Measurements from ENCODE around the gene CEP131.

Gene CEP131

DNA sequence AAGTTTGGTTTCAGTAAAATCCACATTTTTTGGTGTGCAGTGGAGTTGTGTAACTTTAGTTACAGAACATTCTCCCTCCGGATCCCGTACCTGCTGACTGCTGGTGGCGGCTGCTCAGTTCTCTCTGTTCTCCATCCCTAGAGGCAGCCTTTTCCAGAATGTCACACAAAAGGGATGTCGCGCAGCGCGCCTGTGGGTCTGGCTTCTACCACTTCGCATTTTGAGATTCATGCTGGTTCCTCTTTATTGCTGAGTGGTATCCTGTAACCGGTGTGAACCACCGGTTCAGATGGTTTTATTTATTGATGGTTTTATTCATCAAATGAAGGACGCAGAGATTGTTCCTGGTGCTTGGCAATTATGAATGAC, 981 bp upstream of the CEP131 start:
- H3K27me3 Mint-ChIP-seq, result no peaks in the 10 kb centered on the region
- H3K27ac Mint-ChIP-seq, result peak overlapping the region; percentile 91
- H3K4me3 Mint-ChIP-seq, result peak overlapping the region; percentile 87
- H3K4me1 Mint-ChIP-seq, result peaks cover 19% of the 10 kb centered on the region
- H3K9me3 Mint-ChIP-seq, result no peaks in the 10 kb centered on the region
- H3K36me3 Mint-ChIP-seq, result no peaks in the 10 kb centered on the region

DNA sequence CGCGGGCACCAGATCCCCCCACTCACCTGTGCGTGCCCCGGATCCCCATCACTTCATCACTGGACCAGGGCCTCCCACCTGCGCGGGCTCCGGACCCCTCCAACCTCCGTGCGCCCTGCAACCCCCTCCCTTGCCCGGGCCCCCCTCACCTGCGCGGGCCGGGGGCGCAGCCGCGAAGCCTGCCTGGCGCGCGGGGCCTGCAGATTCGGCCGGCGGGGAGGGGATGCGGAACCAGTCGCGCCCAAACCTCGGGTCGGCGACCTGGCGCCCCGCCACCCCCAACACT, 202 bp downstream of the CEP131 start:
- Mint-ChIP-seq H3K36me3 (no peaks in the 10 kb centered on the region), H3K27ac (no peak overlapping the region), H3K4me3 (peak overlapping the region; percentile 67), H3K9me3 (no peaks in the 10 kb centered on the region), H3K4me1 (peaks cover 14% of the 10 kb centered on the region), H3K27me3 (no peaks in the 10 kb centered on the region)

- Mint-ChIP-seq H3K4me3 (peak overlapping the region; percentile 44), H3K9me3 (no peaks in the 10 kb centered on the region), H3K27me3 (no peaks in the 10 kb centered on the region), H3K27ac (no peak overlapping the region), H3K4me1 (peaks cover 11% of the 10 kb centered on the region), H3K36me3 (no peaks in the 10 kb centered on the region)
These were observed 734 bp downstream of the CEP131 start for GRCh38 chr17:81221842-81222619.

DNA sequence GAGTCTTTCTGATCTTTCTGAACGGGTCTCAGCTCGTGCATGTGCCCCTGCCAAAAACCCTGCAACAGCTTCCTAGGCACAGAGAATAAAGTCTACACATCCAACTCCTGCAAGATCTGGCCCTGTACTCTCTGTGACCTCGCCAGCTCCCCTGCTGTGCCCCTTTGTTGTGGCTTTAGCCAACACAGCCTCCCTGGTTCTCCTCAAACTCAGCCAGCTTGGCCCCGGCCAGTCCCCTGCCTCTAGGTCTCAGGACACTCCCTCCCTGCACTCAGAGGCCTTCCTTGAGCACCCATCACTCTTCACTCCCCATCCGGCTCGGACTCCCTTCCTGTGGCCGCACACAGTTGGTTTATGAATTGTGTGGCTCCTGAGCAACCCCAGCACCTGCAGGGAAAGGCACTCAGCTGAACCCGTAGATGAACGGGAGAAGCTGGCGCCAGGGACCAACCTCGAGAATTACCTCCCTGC, 1.4 kb downstream of the CEP131 start:
- Mint-ChIP-seq H3K4me1 (peaks cover 11% of the 10 kb centered on the region), H3K27me3 (no peaks in the 10 kb centered on the region), H3K36me3 (no peaks in the 10 kb centered on the region), H3K4me3 (peak overlapping the region; percentile 44), H3K9me3 (no peaks in the 10 kb centered on the region), H3K27ac (no peak overlapping the region)

GRCh38 chr17:81219476-81220180, 3.1 kb downstream of the CEP131 start:
- no peaks in the 10 kb centered on the region for H3K9me3 Mint-ChIP-seq
- H3K4me3 Mint-ChIP-seq, result no peak overlapping the region
- H3K27ac Mint-ChIP-seq, result no peak overlapping the region
- H3K27me3 Mint-ChIP-seq, result no peaks in the 10 kb centered on the region
- H3K36me3 Mint-ChIP-seq, result no peaks in the 10 kb centered on the region
- peaks cover 11% of the 10 kb centered on the region for H3K4me1 Mint-ChIP-seq

DNA sequence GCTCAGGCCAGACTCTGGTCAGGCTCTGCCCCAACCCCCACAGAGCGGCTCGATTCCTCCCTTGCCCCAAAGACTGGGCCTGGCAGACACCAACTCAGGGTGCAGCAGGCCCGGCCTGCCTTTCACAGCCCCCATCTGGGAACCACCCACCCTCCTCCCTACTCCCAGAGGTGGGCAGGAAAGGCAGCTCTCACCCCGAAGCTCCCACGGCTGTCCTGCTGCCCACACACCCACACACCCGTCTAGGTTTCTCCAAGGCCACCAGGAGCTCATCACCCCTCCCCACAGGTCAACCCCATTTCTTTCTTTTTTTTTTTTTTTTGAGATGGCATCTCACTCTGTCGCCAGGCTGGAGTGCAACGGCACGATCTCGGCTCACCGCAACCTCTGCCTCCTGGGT, 3.8 kb downstream of the CEP131 start:
- Mint-ChIP-seq H3K4me1 (peaks cover 11% of the 10 kb centered on the region), H3K27ac (no peak overlapping the region), H3K9me3 (no peaks in the 10 kb centered on the region), H3K27me3 (no peaks in the 10 kb centered on the region), H3K4me3 (no peak overlapping the region), H3K36me3 (no peaks in the 10 kb centered on the region)

GRCh38 chr17:81218459-81218858, 4.3 kb downstream of the CEP131 start:
- no peaks in the 10 kb centered on the region for H3K27me3 Mint-ChIP-seq
- H3K27ac Mint-ChIP-seq, result no peak overlapping the region
- H3K36me3 Mint-ChIP-seq, result no peaks in the 10 kb centered on the region
- H3K4me1 Mint-ChIP-seq, result peaks cover 6% of the 10 kb centered on the region
- no peaks in the 10 kb centered on the region for H3K9me3 Mint-ChIP-seq
- H3K4me3 Mint-ChIP-seq, result no peak overlapping the region

GRCh38 chr17:81217491-81217890, 5.3 kb downstream of the CEP131 start:
- peaks cover 5% of the 10 kb centered on the region for H3K4me1 Mint-ChIP-seq

DNA sequence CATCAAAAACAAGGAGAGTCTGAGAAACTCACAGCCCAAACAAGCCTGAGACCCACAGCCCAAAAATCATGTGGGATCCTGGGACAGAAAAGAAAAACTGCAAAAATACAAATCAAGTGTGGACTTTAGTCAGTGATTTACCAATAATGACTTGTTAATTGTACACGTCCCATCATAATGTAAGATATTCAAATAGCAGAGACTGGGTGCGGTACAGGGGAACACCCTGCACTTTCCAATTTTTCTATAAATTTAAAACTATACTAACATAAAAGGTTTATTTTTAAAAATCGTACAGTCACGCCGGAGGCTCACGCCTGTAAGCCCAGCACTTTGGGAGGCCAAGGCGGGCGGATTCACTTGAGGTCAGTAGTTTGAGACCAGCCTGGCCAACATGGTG, 8.8 kb downstream of the CEP131 start:
- Mint-ChIP-seq H3K4me3 (no peak overlapping the region), H3K36me3 (no peaks in the 10 kb centered on the region), H3K4me1 (no peaks in the 10 kb centered on the region), H3K27ac (no peak overlapping the region), H3K27me3 (no peaks in the 10 kb centered on the region), H3K9me3 (no peaks in the 10 kb centered on the region)

More at GRCh38 chr17:81217491-81217890, 5.3 kb downstream of the CEP131 start:
- H3K36me3 Mint-ChIP-seq, result no peaks in the 10 kb centered on the region
- no peaks in the 10 kb centered on the region for H3K9me3 Mint-ChIP-seq
- no peak overlapping the region for H3K27ac Mint-ChIP-seq
- H3K27me3 Mint-ChIP-seq, result no peaks in the 10 kb centered on the region
- no peak overlapping the region for H3K4me3 Mint-ChIP-seq

GRCh38 chr17:81212365-81212764, 10.4 kb downstream of the CEP131 start:
- Mint-ChIP-seq H3K4me1 (no peaks in the 10 kb centered on the region), H3K4me3 (no peak overlapping the region), H3K9me3 (no peaks in the 10 kb centered on the region), H3K27me3 (no peaks in the 10 kb centered on the region), H3K36me3 (no peaks in the 10 kb centered on the region), H3K27ac (no peak overlapping the region)

DNA sequence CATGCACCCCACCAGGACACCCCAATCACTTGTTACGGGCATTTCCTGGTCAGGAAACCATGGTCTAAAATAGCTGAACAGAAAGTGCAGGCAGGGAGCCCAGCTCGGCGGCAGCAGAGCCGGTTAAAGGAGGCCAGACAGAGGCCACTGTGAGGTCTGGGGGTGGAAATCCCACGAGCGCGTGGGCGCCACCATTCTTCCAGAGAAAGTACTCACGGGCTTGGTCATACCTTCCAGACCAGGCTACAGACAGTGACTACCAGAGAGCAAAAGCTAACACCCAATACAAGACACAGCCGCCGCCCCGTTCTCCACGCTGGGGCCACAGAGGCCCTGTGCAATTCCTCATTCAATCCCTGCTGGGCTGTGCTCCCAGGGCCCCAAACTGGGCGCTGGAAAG, 11.9 kb downstream of the CEP131 start:
- Mint-ChIP-seq H3K27ac (no peak overlapping the region), H3K4me1 (no peaks in the 10 kb centered on the region), H3K36me3 (no peaks in the 10 kb centered on the region), H3K9me3 (no peaks in the 10 kb centered on the region), H3K27me3 (no peaks in the 10 kb centered on the region), H3K4me3 (no peak overlapping the region)

GRCh38 chr17:81210466-81210865, 12.3 kb downstream of the CEP131 start:
- H3K36me3 Mint-ChIP-seq, result no peaks in the 10 kb centered on the region
- no peak overlapping the region for H3K4me3 Mint-ChIP-seq
- no peak overlapping the region for H3K27ac Mint-ChIP-seq
- H3K4me1 Mint-ChIP-seq, result no peaks in the 10 kb centered on the region
- H3K27me3 Mint-ChIP-seq, result no peaks in the 10 kb centered on the region
- no peaks in the 10 kb centered on the region for H3K9me3 Mint-ChIP-seq

- Mint-ChIP-seq H3K9me3 (no peaks in the 10 kb centered on the region), H3K27me3 (no peaks in the 10 kb centered on the region), H3K4me1 (no peaks in the 10 kb centered on the region), H3K27ac (no peak overlapping the region), H3K36me3 (no peaks in the 10 kb centered on the region), H3K4me3 (no peak overlapping the region)
These were observed 13.6 kb downstream of the CEP131 start for GRCh38 chr17:81209141-81209540.

DNA sequence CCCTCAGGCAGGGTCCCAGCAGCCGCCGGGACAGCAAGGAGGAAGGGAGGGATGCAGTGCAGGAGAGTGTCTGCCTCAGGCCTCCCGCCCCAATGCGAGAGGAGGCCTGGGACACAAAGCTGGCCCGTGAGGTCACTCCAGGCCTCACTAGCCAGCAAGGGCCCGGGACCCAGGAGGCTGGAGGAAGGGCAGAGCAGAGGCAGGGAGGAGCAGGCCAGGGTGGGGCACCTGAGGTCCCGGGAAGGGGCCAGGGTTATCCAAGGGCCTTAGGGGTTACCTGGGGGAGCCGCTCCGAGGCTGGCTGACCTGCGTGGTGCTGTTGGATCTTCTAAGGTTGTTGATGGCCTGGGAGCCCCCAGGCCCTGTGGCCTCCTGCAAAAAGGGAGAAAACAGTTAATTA, 14.1 kb downstream of the CEP131 start:
- no peaks in the 10 kb centered on the region for H3K9me3 Mint-ChIP-seq
- H3K36me3 Mint-ChIP-seq, result no peaks in the 10 kb centered on the region
- H3K27me3 Mint-ChIP-seq, result no peaks in the 10 kb centered on the region
- H3K4me3 Mint-ChIP-seq, result no peak overlapping the region
- H3K27ac Mint-ChIP-seq, result no peak overlapping the region
- H3K4me1 Mint-ChIP-seq, result no peaks in the 10 kb centered on the region

- no peaks in the 10 kb centered on the region for H3K36me3 Mint-ChIP-seq
- no peaks in the 10 kb centered on the region for H3K27me3 Mint-ChIP-seq
- no peaks in the 10 kb centered on the region for H3K4me1 Mint-ChIP-seq
- H3K9me3 Mint-ChIP-seq, result no peaks in the 10 kb centered on the region
- no peak overlapping the region for H3K4me3 Mint-ChIP-seq
- H3K27ac Mint-ChIP-seq, result no peak overlapping the region
These were observed 14.9 kb downstream of the CEP131 start for GRCh38 chr17:81207610-81208581.

- Mint-ChIP-seq H3K9me3 (no peaks in the 10 kb centered on the region), H3K4me3 (no peak overlapping the region), H3K27me3 (no peaks in the 10 kb centered on the region), H3K4me1 (no peaks in the 10 kb centered on the region), H3K27ac (no peak overlapping the region), H3K36me3 (no peaks in the 10 kb centered on the region)
These were observed 16.1 kb downstream of the CEP131 start for GRCh38 chr17:81206657-81207056.
